Measurements from ENCODE around the gene STK16.
A peak's percentile ranks its signal among the peaks of the same experiment; 100 is the strongest.
"Not testable (repeated sequence)": the region's sequence is repeated elsewhere in the genome, so short reads cannot be mapped to it uniquely, and the experiment has no call there.

Gene STK16

DNA sequence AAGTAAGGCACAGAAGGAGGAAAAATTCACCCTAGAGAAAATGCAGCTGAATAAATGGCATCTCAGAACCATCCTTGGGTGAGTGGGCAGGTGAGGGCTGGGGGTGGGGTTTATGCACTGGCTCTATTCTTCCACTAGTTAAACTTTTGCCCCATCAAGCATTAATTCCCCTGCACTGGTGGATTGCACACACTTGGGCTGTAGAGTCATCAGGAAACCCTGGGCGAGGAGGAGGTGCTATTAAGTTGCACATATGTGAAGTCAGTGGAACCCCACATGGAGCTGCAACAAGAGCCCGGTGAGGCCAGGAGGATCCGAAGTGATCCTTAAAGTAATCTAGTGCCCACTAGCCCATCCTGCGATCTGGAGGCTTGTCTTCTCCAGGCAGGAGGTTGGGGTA lies 27.1 kb downstream of the STK16 start:
- DNase-seq = no peak

DNA sequence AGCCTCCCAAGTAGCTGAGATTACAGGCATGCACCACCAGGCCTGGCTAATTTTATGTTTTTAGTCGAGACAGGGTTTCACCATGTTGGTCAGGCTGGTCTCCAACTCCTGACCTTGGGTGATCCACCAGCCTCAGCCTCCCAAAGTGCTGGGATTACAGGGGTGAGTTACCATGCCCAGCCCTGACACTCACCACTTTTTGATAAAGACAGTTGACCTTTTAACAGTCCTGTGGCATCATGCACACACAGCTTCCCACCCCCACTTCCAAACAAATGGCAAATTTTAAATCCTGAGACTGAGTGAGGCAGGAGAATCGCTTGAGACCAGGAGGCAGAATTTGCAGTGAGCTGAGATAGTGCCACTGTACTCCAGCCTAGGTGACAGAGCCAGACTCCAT lies 27.7 kb downstream of the STK16 start:
- DNase-seq = no peak

DNA sequence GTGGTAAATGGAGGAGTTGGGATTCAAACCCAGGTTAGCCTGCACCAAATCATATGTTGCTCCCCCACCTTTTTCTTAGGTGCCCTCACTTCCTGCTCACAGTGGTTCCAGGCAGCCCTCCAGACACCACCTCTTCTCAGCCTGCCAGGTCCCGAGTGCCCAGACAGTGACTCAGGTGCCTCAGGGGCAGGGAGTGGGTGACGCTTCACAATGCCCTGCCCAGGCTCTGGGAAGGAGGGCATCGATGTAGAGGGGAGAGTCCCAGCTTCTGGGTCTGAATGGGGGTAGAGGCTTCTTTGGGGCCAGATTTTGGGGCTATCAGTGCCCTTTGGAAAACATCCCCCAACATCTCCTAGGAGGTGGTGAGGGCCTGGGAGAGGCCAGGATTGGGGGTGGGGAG lies 28.7 kb downstream of the STK16 start:
- DNase-seq = no peak

DNA sequence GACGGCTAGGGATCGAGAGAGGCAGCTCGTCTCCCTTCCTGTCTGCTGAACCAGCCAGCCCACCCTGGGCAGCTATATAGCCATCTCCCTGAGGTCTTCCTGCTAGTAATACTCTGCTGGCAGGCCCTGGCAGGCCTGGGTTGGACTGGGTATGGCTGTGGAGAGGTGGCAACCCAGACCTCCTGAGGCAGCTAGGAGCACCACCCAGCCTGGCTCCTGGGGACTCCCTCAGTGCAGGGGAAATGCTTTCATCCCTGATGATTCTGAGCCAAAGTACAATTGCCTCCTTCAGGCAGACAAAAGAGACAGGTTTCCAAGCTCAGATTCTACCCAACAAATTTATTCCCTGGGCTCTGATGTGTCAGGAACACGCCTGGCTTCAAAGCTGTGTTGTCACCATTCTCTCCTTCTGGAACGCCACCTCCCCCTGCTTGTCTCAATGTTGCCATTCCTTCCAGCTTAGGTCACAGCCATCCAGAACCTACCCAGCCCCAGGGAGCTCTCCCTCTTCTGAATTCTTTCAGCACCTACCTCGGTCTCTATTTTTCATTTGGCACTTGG lies 29.2 kb downstream of the STK16 start:
- no peak for DNase-seq

DNA sequence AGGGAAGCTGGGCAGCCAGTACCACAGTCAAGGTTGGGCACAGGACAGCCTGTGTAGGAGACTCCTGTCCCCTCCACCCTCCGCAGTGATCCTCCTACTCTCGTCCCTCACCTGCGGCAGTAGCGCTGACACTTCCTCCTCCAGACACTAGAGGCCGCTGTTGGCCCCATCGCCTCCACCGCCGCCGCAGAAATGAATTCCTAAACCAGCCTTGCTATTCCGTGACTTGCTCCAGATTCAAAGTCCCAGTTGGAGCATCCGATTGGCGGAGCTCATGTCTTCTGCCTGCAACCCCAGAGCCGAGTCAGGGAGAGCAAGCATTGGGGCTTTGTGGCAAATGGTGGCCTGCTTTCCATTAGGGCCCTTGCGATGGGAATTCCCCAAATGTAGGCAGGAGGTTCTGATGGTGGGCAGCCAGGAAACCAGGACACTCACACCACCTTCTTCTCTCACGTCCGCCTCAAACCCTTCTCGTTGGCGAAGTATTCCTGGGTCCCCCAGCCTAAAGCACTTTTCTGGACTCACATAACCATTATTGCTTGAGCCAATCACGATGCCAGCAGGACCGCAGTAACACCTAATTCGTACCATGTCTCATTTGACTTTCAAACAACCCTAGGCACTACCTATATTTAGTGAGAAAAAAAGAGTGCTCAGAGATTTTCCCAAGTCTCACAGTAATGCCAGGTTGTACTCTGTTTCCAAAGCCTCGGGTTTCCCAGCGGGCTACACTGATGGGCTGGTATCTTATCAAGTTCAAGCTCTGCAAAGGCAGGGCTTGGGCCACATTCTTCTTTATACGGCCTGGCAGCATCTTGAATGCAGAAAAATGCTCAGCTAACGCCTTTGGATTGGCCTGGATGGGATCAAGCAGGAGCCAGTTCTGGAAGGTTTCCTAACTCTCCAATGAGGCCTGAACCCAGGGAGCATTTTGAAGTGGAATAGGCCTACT lies 32.7 kb downstream of the STK16 start:
- peak; percentile 68 for DNase-seq

DNA sequence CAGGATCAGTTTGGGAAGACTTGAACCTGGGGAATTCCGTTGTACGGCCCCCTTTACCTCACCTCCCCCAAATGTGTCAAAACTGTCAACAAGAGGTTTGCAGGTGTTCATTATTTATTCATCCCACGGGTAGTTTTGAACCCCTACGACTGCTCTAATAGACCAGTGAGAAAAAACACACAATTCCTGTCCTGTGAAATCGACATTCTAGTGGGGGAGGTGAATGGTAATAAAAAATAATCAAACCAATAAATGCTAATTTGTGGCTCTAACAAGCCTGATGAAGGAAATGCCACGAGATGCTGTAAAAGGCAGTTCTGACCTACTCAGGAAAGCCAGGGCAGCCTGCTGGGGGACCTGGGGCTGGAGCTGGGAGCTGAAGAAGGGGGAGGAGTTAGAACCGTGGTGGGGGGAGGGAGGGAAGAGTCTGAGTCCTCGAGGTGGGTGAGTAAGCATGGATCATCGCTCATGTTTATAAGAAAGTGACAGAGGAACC lies 33.4 kb downstream of the STK16 start:
- DNase-seq = peak; percentile 42

DNA sequence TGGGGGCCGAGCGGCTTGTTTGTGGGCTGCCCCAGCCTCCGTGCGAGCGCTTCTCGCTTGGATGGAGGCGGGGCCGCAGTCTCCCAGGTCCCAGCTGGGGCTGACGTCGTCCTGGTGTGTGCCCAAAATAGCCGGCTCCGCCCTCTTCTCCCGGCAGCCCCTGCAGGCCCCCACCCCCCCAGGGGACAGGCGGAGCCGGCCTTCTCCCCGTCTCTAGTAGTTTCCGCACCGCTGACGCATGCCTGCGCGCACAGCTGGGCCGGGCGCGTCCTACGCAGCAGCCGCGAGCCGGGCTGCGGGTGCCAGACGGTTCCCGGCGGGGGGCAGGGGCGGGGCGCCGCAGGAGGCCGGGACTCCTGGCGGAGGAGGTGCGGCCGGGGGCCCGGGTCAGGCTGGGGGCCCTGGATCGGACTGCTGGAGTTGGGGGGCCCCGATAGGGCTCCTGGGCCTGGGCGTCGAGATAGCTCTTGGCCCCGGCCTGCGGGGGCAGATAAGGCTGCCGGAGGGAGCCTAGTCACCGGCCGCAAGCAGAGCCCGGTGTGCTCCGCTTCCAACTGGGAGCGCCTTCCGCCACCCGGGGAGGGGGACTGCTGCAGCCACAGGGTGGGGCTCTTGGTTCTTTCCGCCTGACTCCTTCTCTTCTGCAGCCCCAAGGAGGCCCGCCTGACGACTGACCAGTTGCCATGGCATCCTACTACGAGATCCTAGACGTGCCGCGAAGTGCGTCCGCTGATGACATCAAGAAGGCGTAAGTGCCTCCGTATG lies 34.1 kb downstream of the STK16 start, which contains the start of gene DNAJB2:
TSS of gene DNAJB2 (plus strand) at position 216 of the 765 bp plus-strand sequence. CDS start at position 684, 468 bp downstream.
- peak; percentile 77 for DNase-seq

DNA sequence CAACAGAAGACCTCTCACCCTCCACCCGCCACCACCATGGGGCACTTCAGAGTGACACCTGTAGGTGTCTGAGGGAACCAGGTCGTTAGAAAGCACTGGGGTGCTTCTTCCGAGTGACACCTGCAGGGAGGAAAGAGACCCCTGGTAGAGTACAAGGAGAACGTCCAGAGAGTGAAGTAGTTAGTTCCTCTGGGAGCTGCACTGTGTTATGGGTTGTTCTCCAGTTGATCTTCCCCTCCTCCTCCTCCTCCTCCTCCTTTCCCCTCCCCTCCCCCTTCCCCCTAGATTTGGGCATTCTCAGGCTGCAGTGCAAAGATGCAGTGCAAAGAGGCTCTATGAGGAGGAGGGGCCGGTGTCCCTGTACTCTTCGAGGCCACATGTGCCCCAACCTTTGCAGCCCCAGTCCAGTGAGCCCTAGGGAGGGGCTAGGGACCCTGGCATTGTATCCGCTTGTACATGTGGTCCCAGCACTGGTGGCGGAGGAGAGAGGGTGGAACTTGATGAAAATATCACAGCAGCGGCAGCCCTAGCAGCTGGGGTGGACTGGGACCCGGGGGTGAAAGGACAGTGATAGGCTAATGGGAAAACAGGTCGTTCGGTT lies 34.7 kb downstream of the STK16 start:
- no peak for DNase-seq

DNA sequence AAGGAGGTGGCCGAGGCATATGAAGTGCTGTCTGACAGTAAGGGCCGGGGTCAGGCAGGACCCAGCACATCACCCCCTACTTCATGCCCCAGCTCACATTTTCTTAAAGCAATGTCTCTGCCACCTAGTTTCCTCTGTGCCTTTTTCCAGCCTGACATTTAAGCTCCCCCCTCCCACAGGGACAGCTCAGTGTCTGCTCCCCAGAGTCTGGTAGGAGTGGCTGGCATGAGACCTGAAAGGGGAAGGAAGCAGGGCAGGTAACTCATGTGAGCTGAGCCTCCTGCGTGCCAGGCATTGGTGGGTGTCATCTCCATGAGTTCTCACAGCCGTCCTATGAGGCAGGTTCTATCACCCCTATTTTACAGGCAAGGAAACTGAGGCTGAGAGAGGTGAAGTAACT lies 35.4 kb downstream of the STK16 start:
- DNase-seq = no peak

DNA sequence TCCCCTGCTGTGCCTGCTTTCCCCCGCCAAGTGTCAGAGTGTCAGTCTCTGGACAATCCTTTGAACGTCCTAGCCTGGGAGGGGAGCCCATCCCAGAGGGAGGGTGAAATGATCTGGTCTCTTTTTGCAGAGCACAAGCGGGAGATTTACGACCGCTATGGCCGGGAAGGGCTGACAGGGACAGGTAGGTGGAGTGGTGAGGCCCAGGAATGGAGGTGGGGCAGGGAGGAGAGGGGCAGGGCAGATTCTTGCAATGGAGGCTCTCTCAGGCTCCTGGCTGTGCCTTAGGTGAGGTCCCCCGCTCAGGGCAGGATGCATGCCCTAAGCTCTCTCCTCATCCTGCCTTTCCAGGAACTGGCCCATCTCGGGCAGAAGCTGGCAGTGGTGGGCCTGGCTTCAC lies 36.3 kb downstream of the STK16 start:
- no peak for DNase-seq

DNA sequence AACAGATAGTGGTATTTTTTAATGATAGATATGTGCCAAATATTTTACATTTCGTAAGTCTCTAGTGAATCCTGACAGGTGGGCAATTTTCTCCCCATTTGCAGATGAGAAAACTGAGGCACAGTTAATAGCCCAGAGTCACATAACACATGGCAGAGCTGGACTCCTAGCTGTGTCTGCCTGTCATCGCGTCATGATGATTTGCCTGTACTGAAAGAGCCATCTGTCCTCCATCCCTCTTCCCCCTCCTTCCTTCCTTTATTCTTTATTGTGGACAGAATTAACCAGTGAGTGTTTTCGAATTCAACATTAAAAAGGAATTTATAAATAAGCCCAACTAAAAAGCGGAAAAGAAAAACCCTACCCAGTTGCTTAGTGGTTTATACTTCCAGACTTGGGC lies 37.1 kb downstream of the STK16 start:
- DNase-seq = no peak

DNA sequence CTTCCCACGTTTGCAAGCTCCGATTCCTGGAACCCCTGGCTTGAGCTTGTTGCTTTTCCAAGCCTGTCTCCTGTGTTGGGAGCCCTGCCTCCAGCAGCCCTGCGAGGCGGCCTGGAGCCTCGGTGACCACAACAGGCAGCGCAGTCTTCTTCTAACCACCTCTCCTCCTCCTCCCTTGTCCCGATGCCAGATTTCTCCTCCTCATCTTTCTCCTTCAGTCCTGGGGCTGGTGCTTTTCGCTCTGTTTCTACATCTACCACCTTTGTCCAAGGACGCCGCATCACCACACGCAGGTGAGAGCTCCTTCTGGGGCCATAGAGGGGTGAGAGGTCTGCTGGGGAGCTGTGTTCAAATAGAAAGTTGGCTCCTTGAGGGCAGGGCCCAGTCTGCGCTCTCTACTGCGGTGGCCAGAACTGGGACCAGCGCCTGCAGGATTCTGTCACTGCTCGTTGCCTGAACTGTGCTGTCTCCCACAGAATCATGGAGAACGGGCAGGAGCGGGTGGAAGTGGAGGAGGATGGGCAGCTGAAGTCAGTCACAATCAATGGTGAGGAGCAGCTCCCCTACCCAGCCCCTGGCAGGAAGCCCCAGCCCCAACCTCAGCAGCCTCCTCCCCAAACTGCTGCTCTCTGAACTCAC lies 37.8 kb downstream of the STK16 start:
- no peak for DNase-seq

DNA sequence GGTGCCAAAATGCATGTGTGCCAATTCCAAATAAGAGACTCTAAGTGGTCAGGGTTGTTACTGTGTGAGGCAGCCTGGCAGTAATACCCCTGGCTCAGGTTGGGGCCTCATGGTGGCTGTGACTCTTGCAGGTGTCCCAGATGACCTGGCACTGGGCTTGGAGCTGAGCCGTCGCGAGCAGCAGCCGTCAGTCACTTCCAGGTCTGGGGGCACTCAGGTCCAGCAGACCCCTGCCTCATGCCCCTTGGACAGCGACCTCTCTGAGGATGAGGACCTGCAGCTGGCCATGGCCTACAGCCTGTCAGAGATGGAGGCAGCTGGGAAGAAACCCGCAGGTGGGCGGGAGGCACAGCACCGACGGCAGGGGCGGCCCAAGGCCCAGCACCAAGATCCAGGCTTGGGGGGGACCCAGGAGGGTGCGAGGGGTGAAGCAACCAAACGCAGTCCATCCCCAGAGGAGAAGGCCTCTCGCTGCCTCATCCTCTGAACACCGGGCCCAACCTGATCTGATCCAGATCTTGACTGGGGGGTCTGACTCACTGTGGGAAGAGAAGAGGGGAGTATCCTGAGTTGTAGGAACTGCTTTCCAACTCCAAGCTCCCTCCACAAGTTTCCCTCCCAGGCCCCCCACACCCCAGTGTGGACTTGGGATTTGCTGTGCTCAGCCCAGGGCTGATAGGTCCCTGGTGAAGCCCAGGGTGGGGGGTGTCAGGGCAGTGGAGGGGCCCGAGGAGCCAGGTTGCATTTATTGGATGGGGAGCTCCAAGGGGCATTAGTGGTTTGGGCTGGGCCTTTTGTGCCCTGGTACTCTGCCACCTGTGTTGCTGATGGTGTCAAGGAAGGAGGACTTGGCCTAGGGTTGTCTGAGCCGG lies 39.5 kb downstream of the STK16 start:
- DNase-seq = no peak

DNA sequence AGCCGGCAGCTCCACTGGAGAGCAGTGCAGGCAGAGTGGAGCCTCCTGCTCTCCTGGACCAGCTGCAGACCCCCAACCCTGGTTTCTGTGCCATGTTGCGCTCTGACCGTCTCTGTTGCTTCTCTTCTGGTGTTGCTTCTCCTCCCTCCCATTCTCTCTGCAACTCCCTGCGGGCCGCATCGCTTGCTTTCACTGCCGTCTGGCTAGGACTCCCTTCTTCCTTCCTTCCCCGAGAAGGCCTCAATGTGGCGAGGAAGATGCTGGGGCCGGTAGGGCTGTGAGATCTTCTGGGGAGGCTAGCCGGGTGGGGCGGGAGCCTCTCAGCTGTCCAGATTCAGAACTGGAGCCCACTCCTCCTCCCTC lies 40.1 kb downstream of the STK16 start:
- no peak for DNase-seq

DNA sequence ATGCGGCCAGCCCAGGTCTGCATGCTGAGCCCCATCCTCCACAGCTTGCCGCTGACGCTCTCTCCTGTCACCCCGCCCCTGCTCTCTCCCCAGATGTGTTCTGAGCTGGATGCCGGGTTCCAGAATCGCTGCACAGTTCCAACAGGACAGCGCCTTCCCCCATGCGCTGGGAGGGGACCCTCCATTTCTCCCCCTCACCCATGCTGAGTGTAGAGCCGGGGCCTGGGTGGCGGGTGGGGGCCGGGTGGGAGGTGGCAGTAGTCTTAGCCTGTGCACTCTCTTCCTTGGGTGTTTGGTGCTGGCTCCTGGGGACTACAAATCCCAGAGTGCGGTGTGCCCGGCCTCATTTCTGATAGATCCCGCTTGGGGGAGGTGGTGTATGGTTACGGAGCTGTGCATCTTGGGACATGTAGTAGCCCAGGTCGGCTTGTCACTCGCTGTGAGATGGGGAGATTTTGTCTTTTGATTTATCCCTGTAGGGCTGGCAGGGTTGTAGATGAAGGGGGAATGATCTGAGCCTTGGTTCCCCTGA lies 40.7 kb downstream of the STK16 start:
- no peak for DNase-seq

DNA sequence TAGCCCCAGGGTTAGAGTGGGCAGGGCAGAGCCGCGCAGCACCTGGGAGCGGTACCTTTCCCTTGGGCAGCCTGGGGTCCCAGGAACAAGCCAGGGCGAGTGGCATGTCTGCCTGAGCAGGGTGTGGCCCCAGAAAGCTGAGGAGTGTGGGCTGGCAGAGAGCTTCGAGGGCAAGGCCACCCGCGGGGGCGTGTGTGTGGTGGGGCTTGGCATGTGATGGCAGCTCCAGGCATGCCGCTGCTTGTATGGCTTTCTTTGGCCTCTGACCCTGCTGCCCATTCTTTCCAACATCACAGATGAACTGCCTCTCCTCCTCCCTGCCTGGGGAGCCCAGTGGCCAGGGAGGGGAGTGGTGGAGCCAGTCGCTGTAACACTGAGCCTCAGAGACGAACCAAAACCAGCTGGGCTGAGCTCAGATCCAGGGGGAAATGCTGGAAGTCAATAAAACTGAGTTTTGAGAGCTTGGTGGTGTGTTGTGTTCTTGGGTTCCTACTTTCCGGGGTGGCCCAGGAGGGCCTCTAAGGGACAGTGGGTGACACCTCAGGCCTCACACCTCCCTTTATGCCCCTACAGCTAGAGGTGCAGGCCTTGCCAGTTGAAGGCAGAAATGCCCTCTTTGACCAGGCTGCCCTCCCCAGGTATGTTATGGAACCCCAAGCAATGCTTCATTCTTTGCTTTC lies 41.3 kb downstream of the STK16 start:
- no peak for DNase-seq

DNA sequence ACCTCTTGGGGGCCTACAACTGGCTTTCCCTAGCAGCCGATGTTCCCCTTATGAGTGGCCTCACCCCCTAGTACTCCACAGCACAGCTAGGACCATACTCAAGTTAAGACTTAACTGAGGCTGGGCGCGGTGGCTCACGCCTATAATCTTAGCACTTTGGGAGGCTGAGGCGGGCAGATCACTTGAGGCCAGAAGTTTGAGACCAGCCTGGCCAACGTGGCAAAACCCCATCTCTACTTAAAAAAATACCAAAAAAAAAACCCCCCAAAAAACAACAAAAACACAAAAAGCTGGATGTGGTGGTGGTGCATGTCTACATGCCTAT lies 41.8 kb downstream of the STK16 start:
- not testable (repeated sequence) for DNase-seq

DNA sequence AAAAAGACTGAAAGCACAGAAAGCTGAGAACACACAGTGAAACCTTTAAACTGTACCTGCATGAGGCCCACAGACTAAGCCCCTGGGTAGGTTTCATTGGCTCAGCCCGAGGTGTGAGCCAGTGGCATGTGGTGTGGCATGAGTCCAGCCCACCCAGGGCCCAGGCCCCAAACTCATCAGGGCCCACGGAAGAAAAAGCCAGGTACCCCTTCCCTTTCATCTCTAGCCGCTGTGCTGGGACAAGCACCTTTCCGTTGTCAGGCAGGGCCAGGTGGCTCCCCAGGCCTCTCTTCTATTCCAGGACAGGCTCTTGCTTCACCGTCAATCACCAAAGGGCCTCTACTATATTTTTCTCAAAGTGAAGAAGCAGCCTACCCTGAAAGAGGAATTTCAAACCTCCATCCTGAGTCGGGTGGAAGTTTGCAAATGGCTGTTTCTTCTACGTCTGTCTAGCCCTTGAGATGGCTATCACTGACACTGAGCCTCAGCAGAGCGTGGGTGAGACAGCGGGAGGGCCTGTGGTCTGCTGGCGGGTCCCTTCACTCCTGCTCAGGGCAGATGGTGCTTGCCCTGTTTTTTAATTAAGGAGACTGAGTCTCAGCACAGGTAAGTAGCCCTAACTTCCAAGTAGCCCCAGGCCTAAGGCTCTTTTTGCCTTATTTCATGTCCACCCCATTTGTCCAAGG lies 42.4 kb downstream of the STK16 start:
- no peak for DNase-seq

DNA sequence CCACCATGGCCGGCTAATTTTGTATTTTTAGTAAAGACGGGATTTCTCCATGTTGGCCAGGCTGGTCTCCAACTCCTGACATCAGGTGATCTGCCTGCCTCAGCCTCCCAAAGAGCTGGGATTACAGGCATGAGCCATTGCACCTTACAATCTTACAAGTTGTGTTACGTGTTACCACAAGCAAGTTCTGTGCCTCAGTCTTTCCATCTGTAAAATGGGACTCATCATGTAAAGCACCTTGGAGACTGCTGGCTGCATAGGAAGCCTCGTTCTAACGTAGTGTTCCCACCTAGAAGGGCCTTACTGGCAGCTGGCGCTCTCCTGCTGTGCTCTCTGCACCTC lies 43.9 kb downstream of the STK16 start:
- DNase-seq = no peak

Measured in NCI-H2029 treated with DMSO at 0.1 percent for 48 hours (cell line).